Measurements from ENCODE around the gene FAM174C. TPM values are rescaled to one million over a fixed set of nuclear protein-coding genes. Genes with fewer than 3 reads are reported as not detected.

FAM174C gene
- polyA plus RNA-seq (ENCODE audit: insufficient read length in 3 of 3) = 10 to 100 TPM; 12.7 to 17.3 (median 14.5) TPM

GRCh38 chr19:1275260-1275975, at the start of gene FAM174C:
FAM174C (plus strand) TSS chr19:1275530; CDS start chr19:1275550, 20 bp downstream.
- DNase-seq (ENCODE audit: low read depth in 3 of 3, low spot score in 2 of 3) = peak in 2 of 3 donors; percentile 86 to 91

GRCh38 chr19:1226227-1226518, 49.2 kb upstream of the FAM174C start:
- no peak for DNase-seq (ENCODE audit: low read depth in 3 of 3, low spot score in 2 of 3)

- no peak for DNase-seq (ENCODE audit: low read depth in 3 of 3, low spot score in 2 of 3)
These were observed 48.6 kb upstream of the FAM174C start for GRCh38 chr19:1226522-1227303.

GRCh38 chr19:1227304-1228054, 47.9 kb upstream of the FAM174C start:
- no peak for DNase-seq (ENCODE audit: low read depth in 3 of 3, low spot score in 2 of 3)

- DNase-seq (ENCODE audit: low read depth in 3 of 3, low spot score in 2 of 3) = no peak
These were observed 47.0 kb upstream of the FAM174C start for GRCh38 chr19:1228161-1228957.

- no peak for DNase-seq (ENCODE audit: low read depth in 3 of 3, low spot score in 2 of 3)
These were observed 46.0 kb upstream of the FAM174C start for GRCh38 chr19:1229056-1229923.

- DNase-seq (ENCODE audit: low read depth in 3 of 3, low spot score in 2 of 3) = no peak
These were observed 45.2 kb upstream of the FAM174C start for GRCh38 chr19:1229924-1230782.

- no peak for DNase-seq (ENCODE audit: low read depth in 3 of 3, low spot score in 2 of 3)
These were observed 44.4 kb upstream of the FAM174C start for GRCh38 chr19:1230783-1231489.

- no peak for DNase-seq (ENCODE audit: low read depth in 3 of 3, low spot score in 2 of 3)
These were observed 43.3 kb upstream of the FAM174C start for GRCh38 chr19:1231729-1232637.

- DNase-seq (ENCODE audit: low read depth in 3 of 3, low spot score in 2 of 3) = no peak
These were observed 42.7 kb upstream of the FAM174C start for GRCh38 chr19:1232652-1233072.

GRCh38 chr19:1233115-1233667, 42.1 kb upstream of the FAM174C start:
- DNase-seq (ENCODE audit: low read depth in 3 of 3, low spot score in 2 of 3) = no peak

GRCh38 chr19:1234051-1234954, 41.0 kb upstream of the FAM174C start:
- DNase-seq (ENCODE audit: low read depth in 3 of 3, low spot score in 2 of 3) = no peak

- no peak for DNase-seq (ENCODE audit: low read depth in 3 of 3, low spot score in 2 of 3)
These were observed 40.4 kb upstream of the FAM174C start for GRCh38 chr19:1234955-1235380.

GRCh38 chr19:1235625-1236538, 39.4 kb upstream of the FAM174C start:
- no peak for DNase-seq (ENCODE audit: low read depth in 3 of 3, low spot score in 2 of 3)

- DNase-seq (ENCODE audit: low read depth in 3 of 3, low spot score in 2 of 3) = no peak
These were observed 38.8 kb upstream of the FAM174C start for GRCh38 chr19:1236576-1236975.
